Neuronal stem cell (in vitro differentiated cells): ENCODE results near the gene ZNF423.

Experiments
- DNase-seq: peaks from one replicate; pipeline ENCODE4 v3.0.0-alpha.2; 2013; ENCODE audit warnings: low spot score
- H2AFZ ChIP-seq: one replicate; pipeline ENCODE4 v1.6.1; 2013; ENCODE audit warnings: mild to moderate bottlenecking, low read length, inconsistent platforms
- H2AK5ac ChIP-seq: 2 replicates; pipeline ENCODE4 v1.6.1; 2013; ENCODE audit warnings: low read depth, mild to moderate bottlenecking, inconsistent platforms, low read length, moderate library complexity, mixed read lengths
- H2BK120ac ChIP-seq: 2 replicates; pipeline ENCODE4 v1.6.1; 2013; ENCODE audit warnings: low read depth, mild to moderate bottlenecking, inconsistent platforms, low read length, moderate library complexity, mixed read lengths
- H2BK12ac ChIP-seq: one replicate; pipeline ENCODE4 v1.6.1; 2013; ENCODE audit warnings: low read length, inconsistent platforms
- H2BK15ac ChIP-seq: 2 replicates; pipeline ENCODE4 v1.6.1; 2013; ENCODE audit warnings: mild to moderate bottlenecking, low read length, inconsistent platforms, mixed read lengths
- H2BK5ac ChIP-seq: one replicate; pipeline ENCODE4 v1.6.1; 2013; ENCODE audit warnings: inconsistent platforms, mild to moderate bottlenecking, low read length, moderate library complexity
- H3K14ac ChIP-seq: one replicate; pipeline ENCODE4 v1.6.1; 2013; ENCODE audit warnings: low read length, inconsistent platforms
- H3K18ac ChIP-seq: 2 replicates; pipeline ENCODE4 v1.6.1; 2013; ENCODE audit warnings: low read length, inconsistent platforms
- H3K23ac ChIP-seq: 2 replicates; pipeline ENCODE4 v1.6.1; 2013; ENCODE audit warnings: low read depth, mild to moderate bottlenecking, mixed read lengths, low read length, inconsistent platforms; ENCODE audit not compliant: poor library complexity
- H3K27ac ChIP-seq: replicated peaks from 3 replicates; pipeline ENCODE4 v1.5.1; 2013; ENCODE audit warnings: low read length, inconsistent platforms
- H3K27me3 ChIP-seq, 3 experiments: 2 replicates each; pipeline ENCODE4 v1.6.1; 2013; ENCODE audit warnings: low read length in 3 of 3, mild to moderate bottlenecking in 2 of 3, inconsistent platforms in 1 of 3, low read depth in 1 of 3, mixed read lengths in 1 of 3, moderate library complexity in 1 of 3; ENCODE audit not compliant: control insufficient read depth in 3 of 3, insufficient read depth in 3 of 3
- H3K36me3 ChIP-seq, 2 donors: replicated peaks in 1 of 2; 2 replicates each; pipeline ENCODE4 v1.6.1; 2013; ENCODE audit warnings: low read length in 2 of 2; ENCODE audit not compliant: control insufficient read depth in 2 of 2, insufficient read depth in 2 of 2
- H3K4ac ChIP-seq: 2 replicates; pipeline ENCODE4 v1.6.1; 2013; ENCODE audit warnings: inconsistent platforms, mild to moderate bottlenecking, low read length, moderate library complexity
- H3K4me1 ChIP-seq, 2 donors: 1 replicate in 1 of 2; 2 replicates in 1 of 2; pipeline ENCODE4 v1.6.1; 2013; ENCODE audit warnings: low read length in 2 of 2, low read depth in 1 of 2; ENCODE audit not compliant: control insufficient read depth in 2 of 2, insufficient read depth in 1 of 2
- H3K4me2 ChIP-seq: one replicate; pipeline ENCODE4 v1.6.1; 2013; ENCODE audit warnings: mild to moderate bottlenecking, low read length, inconsistent platforms; ENCODE audit not compliant: insufficient read depth, poor library complexity, severe bottlenecking
- H3K4me3 ChIP-seq, 2 donors: 2 replicates each; pipeline ENCODE4 v1.5.1; 2013; ENCODE audit warnings: low read length in 2 of 2, mild to moderate bottlenecking in 2 of 2, inconsistent platforms in 1 of 2, moderate library complexity in 1 of 2
- H3K79me1 ChIP-seq: one replicate; pipeline ENCODE4 v1.6.1; 2013; ENCODE audit warnings: low read depth, mild to moderate bottlenecking, inconsistent platforms, low read length, moderate library complexity
- H3K9ac ChIP-seq: one replicate; pipeline ENCODE4 v1.6.1; 2013; ENCODE audit warnings: mild to moderate bottlenecking, low read depth, low read length, inconsistent platforms; ENCODE audit not compliant: poor library complexity
- H3K9me3 ChIP-seq, 2 donors: replicated peaks in 1 of 2; 2 replicates each; pipeline versions ENCODE3 to v1.6.1; 2013; ENCODE audit warnings: low read length in 2 of 2, mild to moderate bottlenecking in 2 of 2, inconsistent platforms in 1 of 2, low read depth in 1 of 2, mixed read lengths in 1 of 2, moderate library complexity in 1 of 2; ENCODE audit not compliant: control insufficient read depth in 2 of 2, insufficient read depth in 1 of 2
- H4K8ac ChIP-seq: one replicate; pipeline ENCODE4 v1.6.1; 2013; ENCODE audit warnings: low read depth, mild to moderate bottlenecking, inconsistent platforms, low read length, moderate library complexity
- H4K91ac ChIP-seq: one replicate; pipeline ENCODE4 v1.6.1; 2013; ENCODE audit warnings: low read length, low read depth, mild to moderate bottlenecking, inconsistent platforms; ENCODE audit not compliant: poor library complexity
- WGBS, 2 donors: extraction: QIAGEN DNeasy Blood & Tissue Kit; methylation state at CpG; one replicate each; pipeline ENCODE4 v1.1.7; 2013; ENCODE audit warnings: missing lambda C conversion rate in 2 of 2, mixed read lengths in 1 of 2; ENCODE audit not compliant: insufficient read length in 2 of 2, insufficient replicate concordance in 1 of 2; ENCODE audit errors: extremely low coverage in 2 of 2; 5-methylcytosine and 5-hydroxymethylcytosine counted together

The ZNF423 gene

DNA sequence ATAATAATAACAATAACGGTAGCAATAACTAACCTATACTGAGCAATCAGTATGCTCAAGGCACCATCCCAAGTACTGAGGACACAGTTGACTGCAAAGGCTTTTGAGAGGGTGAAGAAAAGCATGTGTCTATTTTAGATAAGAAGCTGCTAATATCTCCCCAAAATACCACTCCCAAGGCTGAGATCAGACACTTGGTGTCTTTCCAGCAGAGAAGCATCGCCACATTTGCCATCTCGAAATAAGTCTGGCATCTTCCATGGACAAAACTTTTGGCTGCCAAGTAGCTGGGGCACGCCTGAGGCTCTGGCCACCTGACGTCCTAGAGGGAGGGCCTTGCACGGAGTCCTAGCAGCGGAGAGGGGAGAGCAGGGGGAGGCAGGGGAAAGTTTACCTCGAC lies 39.0 kb downstream of the ZNF423 start:
- no CpG with 5 or more reads among the region's 8 CpGs for WGBS, 2 donors
- Histone ChIP-seq H3K27me3 (no peaks in the 10 kb centered on the region), H2AK5ac (no peak overlapping the region), H2BK120ac (no peak overlapping the region), H4K91ac (no peak overlapping the region), H3K4ac (no peak overlapping the region), H3K14ac (no peak overlapping the region), H3K79me1 (peaks cover 4% of the 10 kb centered on the region), H3K36me3 (peaks cover 5 to 61% of the 10 kb centered on the region in 2 donors), H4K8ac (no peak overlapping the region), H2BK12ac (no peak overlapping the region), H3K18ac (no peak overlapping the region), H3K23ac (no peak overlapping the region), H3K4me1 (peaks cover 9 to 11% of the 10 kb centered on the region in 2 donors), H3K4me3 (no peak overlapping the region), H3K27ac (no peak overlapping the region), H2BK5ac (no peak overlapping the region), H3K9me3 (no peaks in the 10 kb centered on the region), H3K4me2 (no peak overlapping the region), H2BK15ac (no peak overlapping the region), H3K9ac (no peak overlapping the region), H2AFZ (no peak overlapping the region)
- DNase-seq = no peak

- Histone ChIP-seq H4K91ac (no peak overlapping the region), H3K9ac (no peak overlapping the region), H3K4me1 (peaks cover 14 to 20% of the 10 kb centered on the region in 2 donors), H3K36me3 (peaks cover 0 to 32% of the 10 kb centered on the region in 2 donors), H2AK5ac (no peak overlapping the region), H3K23ac (no peak overlapping the region), H3K27me3 (no peaks in the 10 kb centered on the region), H3K18ac (peak overlapping the region; percentile 65), H3K4me3 (no peak overlapping the region), H2BK15ac (no peak overlapping the region), H3K14ac (no peak overlapping the region), H2BK5ac (peak overlapping the region; percentile 27), H3K27ac (peak overlapping the region; percentile 12), H3K4ac (no peak overlapping the region), H4K8ac (no peak overlapping the region), H2BK12ac (no peak overlapping the region), H2AFZ (no peak overlapping the region), H3K79me1 (peaks cover 14% of the 10 kb centered on the region), H3K9me3 (no peaks in the 10 kb centered on the region), H3K4me2 (peak overlapping the region; percentile 23), H2BK120ac (no peak overlapping the region)
- WGBS, 2 donors = no CpG with 5 or more reads among the region's 13 CpGs
- DNase-seq = no peak
These were observed 44.1 kb downstream of the ZNF423 start for GRCh38 chr16:49811644-49812334.

DNA sequence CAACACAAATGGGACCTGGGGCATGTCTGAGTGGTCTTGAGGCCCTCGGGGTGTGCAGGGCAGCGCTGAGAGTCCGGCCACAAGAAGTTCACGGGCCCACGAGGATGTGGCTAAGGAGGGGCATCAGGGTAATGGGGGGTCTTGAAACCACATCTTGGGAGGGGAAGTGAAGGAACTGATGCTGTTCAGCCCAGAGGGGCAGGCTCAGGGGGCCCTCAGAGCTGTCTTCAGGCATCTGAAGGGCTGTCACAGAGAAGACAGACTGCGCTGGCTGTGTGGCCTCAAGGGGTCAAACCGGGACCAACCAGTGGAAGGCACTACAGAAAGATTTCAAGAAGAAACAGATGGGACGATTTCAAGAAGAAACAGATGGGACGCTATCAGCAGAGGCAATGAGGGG lies 45.1 kb downstream of the ZNF423 start:
- no peak overlapping the region for H3K14ac ChIP-seq
- no peak overlapping the region for H3K4me2 ChIP-seq
- H3K4ac ChIP-seq = no peak overlapping the region
- no peak overlapping the region for H2BK15ac ChIP-seq
- H3K23ac ChIP-seq = no peak overlapping the region
- no peak overlapping the region for H4K8ac ChIP-seq
- no peak overlapping the region for H4K91ac ChIP-seq
- H3K79me1 ChIP-seq = peaks cover 18% of the 10 kb centered on the region
- H3K27ac ChIP-seq = no peak overlapping the region
- H2BK12ac ChIP-seq = no peak overlapping the region
- WGBS, 2 donors = no CpG with 5 or more reads among the region's 9 CpGs
- H3K36me3 ChIP-seq = peaks cover 0 to 28% of the 10 kb centered on the region in 2 donors
- H2AK5ac ChIP-seq = peak overlapping the region; percentile 16
- no peak overlapping the region for H2BK5ac ChIP-seq
- peaks cover 14 to 20% of the 10 kb centered on the region in 2 donors for H3K4me1 ChIP-seq
- H2AFZ ChIP-seq = no peak overlapping the region
- H3K27me3 ChIP-seq = no peaks in the 10 kb centered on the region
- no peak overlapping the region for H3K4me3 ChIP-seq
- H3K9me3 ChIP-seq = no peaks in the 10 kb centered on the region
- no peak overlapping the region for H3K18ac ChIP-seq
- no peak overlapping the region for H2BK120ac ChIP-seq
- DNase-seq = no peak
- H3K9ac ChIP-seq = no peak overlapping the region

DNA sequence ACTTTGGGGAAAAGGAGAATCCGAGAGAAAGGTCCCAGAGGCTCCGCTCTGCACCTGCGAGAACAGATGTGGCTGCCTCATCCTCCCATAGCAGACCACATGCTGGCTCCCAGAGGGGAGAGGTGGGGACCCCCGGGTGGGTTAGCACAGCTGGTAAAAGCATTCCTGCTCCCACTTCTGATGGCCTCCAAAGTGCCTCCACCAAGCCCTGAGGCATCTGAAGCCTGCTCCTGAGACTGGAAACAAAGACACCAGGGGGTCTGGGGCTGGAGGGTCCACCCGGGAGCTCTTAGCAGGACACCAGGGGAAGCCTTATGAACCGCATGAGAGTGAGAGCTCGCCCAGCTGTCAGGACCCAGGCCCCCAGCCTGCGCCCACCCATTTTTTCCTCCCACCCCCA lies 46.4 kb downstream of the ZNF423 start:
- Histone ChIP-seq H3K18ac (no peak overlapping the region), H3K9ac (no peak overlapping the region), H3K79me1 (peaks cover 15% of the 10 kb centered on the region), H4K91ac (no peak overlapping the region), H3K4me2 (no peak overlapping the region), H3K27ac (no peak overlapping the region), H3K4me3 (no peak overlapping the region), H3K23ac (no peak overlapping the region), H3K27me3 (no peaks in the 10 kb centered on the region), H2BK15ac (no peak overlapping the region), H3K36me3 (peaks cover under 1 to 31% of the 10 kb centered on the region in 2 donors), H2AK5ac (no peak overlapping the region), H3K4me1 (peaks cover 14 to 20% of the 10 kb centered on the region in 2 donors), H4K8ac (no peak overlapping the region), H3K9me3 (no peaks in the 10 kb centered on the region), H2BK12ac (no peak overlapping the region), H2BK5ac (no peak overlapping the region), H2BK120ac (no peak overlapping the region), H3K4ac (no peak overlapping the region), H2AFZ (no peak overlapping the region), H3K14ac (peak overlapping the region; percentile 73)
- no peak for DNase-seq
- no CpG with 5 or more reads among the region's 8 CpGs for whole genome bisulfite sequencing, 2 donors
